ENCODE data around the gene APOD. TPM values are rescaled to one million over a fixed set of nuclear protein-coding genes. Genes with fewer than 3 reads are reported as not detected.

The APOD gene
- total RNA-seq, 1 experiment from 2014 or later: 0.48 TPM

DNA sequence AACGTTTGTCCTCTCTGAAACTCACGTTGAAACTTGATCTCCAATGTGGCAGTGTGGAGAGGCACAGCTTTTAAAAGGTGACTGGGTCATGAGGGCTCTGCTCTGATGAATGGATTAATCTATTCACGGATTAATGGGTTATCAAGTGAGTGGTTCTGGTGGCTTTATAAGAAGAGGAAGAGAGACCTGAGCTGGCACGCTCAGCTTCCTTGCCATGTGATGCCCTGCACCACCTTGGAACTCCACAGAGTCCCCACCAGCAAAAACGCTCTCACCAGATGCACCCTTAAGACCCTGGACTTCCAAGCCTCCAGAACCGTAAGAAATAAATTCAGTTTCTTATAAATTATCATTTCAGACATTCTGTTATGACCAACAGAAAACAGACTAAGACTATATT lies 43.2 kb downstream of the APOD start:
- BruUV-seq (replicated peaks): no TSS peak
- no peaks in the 10 kb centered on the region for H3K9me2 ChIP-seq (ENCODE audit: insufficient read depth)
- H4K20me1 ChIP-seq (ENCODE audit: insufficient read depth): peaks cover 42% of the 10 kb centered on the region
- H2AFZ ChIP-seq: no peak overlapping the region
- H3K4me3 ChIP-seq: no peak overlapping the region; the same call in 1 of the 2 replicates
- no peaks in the 10 kb centered on the region for H3K27me3 ChIP-seq (ENCODE audit: insufficient read depth, low read depth)
- H3K9me3 ChIP-seq (ENCODE audit: insufficient read depth, low read depth): no peaks in the 10 kb centered on the region
- intact Hi-C loops (cut with micrococcal nuclease; ENCODE audit: unreplicated experiment): no loop called here
- POLR2A ChIA-PET (ENCODE audit: unreplicated experiment): interaction anchor here (0.6 kb wide), 1 partner anchor 769 kb away, joined by 8 read pairs; no protein-coding TSS in a partner anchor
- H3K79me2 ChIP-seq (ENCODE audit: low read depth): peaks cover 63% of the 10 kb centered on the region
- TF ChIP-seq CTCF (conservative IDR thresholded peaks at IDR 0.05) (no peak), EZH2 (IDR thresholded peaks at IDR 0.05; ENCODE audit: low read depth) (no peak)
- no peaks in the 10 kb centered on the region; the same call in 1 of the 2 replicates for H3F3A ChIP-seq (ENCODE audit: insufficient read depth, low read depth)
- peak overlapping the region; percentile 82 for H3K4me2 ChIP-seq
- CTCF ChIA-PET: no interaction called here
- no peak overlapping the region for H3K27ac ChIP-seq
- peak in 1 of 2 experiments; percentile 31 for DNase-seq
- H3K4me1 ChIP-seq (replicated peaks; ENCODE audit: insufficient read depth): peaks cover 17% of the 10 kb centered on the region; the same call in 1 of the 2 replicates
- no peaks in the 10 kb centered on the region for H3K36me3 ChIP-seq (ENCODE audit: low read depth)

- Histone ChIP-seq H3F3A (ENCODE audit: insufficient read depth, low read depth) (no peaks in the 10 kb centered on the region), H3K27ac (no peak overlapping the region), H3K36me3 (ENCODE audit: low read depth) (no peaks in the 10 kb centered on the region), H3K27me3 (ENCODE audit: insufficient read depth, low read depth) (no peaks in the 10 kb centered on the region), H3K79me2 (ENCODE audit: low read depth) (peaks cover 68% of the 10 kb centered on the region), H3K4me2 (no peak overlapping the region), H3K4me3 (no peak overlapping the region), H3K9me2 (ENCODE audit: insufficient read depth) (no peaks in the 10 kb centered on the region), H3K4me1 (replicated peaks; ENCODE audit: insufficient read depth) (peaks cover 17% of the 10 kb centered on the region; the same call in 1 of the 2 replicates), H4K20me1 (ENCODE audit: insufficient read depth) (peaks cover 46% of the 10 kb centered on the region), H3K9me3 (ENCODE audit: insufficient read depth, low read depth) (no peaks in the 10 kb centered on the region), H2AFZ (no peak overlapping the region)
- intact Hi-C loops (cut with micrococcal nuclease; ENCODE audit: unreplicated experiment): no loop called here
- ChIA-PET CTCF (no interaction called here), POLR2A (ENCODE audit: unreplicated experiment) (no interaction called here)
- DNase-seq: peak in 1 of 2 experiments; percentile 32
- TF ChIP-seq CTCF (conservative IDR thresholded peaks at IDR 0.05) (no peak), EZH2 (IDR thresholded peaks at IDR 0.05; ENCODE audit: low read depth) (no peak)
- BruUV-seq (replicated peaks): no TSS peak
Measured at GRCh38 chr3:195540027-195540426, 43.7 kb downstream of the APOD start.

- no peak overlapping the region for H3K4me2 ChIP-seq
- ChIA-PET CTCF (no interaction called here), POLR2A (ENCODE audit: unreplicated experiment) (no interaction called here)
- H3F3A ChIP-seq (ENCODE audit: insufficient read depth, low read depth): no peaks in the 10 kb centered on the region
- no peaks in the 10 kb centered on the region for H3K36me3 ChIP-seq (ENCODE audit: low read depth)
- peaks cover 72% of the 10 kb centered on the region for H3K79me2 ChIP-seq (ENCODE audit: low read depth)
- no peaks in the 10 kb centered on the region for H3K9me3 ChIP-seq (ENCODE audit: insufficient read depth, low read depth)
- no peaks in the 10 kb centered on the region for H3K9me2 ChIP-seq (ENCODE audit: insufficient read depth)
- intact Hi-C loops (cut with micrococcal nuclease; ENCODE audit: unreplicated experiment): no loop called here
- BruUV-seq (replicated peaks): no TSS peak
- H3K27ac ChIP-seq: no peak overlapping the region
- TF ChIP-seq CTCF (conservative IDR thresholded peaks at IDR 0.05) (no peak), EZH2 (IDR thresholded peaks at IDR 0.05; ENCODE audit: low read depth) (no peak)
- H3K4me1 ChIP-seq (replicated peaks; ENCODE audit: insufficient read depth): peaks cover 17% of the 10 kb centered on the region; the same call in 1 of the 2 replicates
- H3K4me3 ChIP-seq: no peak overlapping the region
- no peak overlapping the region for H2AFZ ChIP-seq
- no peaks in the 10 kb centered on the region for H3K27me3 ChIP-seq (ENCODE audit: insufficient read depth, low read depth)
- DNase-seq: peak in 1 of 2 experiments; percentile 24
- H4K20me1 ChIP-seq (ENCODE audit: insufficient read depth): peaks cover 51% of the 10 kb centered on the region
Measured at GRCh38 chr3:195539479-195539878, 44.3 kb downstream of the APOD start.

Measured in PC-9 (cell line).